Spinal cord (tissue), 10 donors: ENCODE results near the gene DIPK1B. TPM values are rescaled to one million over a fixed set of nuclear protein-coding genes. Genes with fewer than 3 reads are reported as not detected.
A peak's percentile ranks its signal among the peaks of the same experiment; 100 is the strongest.
"Not testable (repeated sequence)": the region's sequence is repeated elsewhere in the genome, so short reads cannot be mapped to it uniquely, and the experiment has no call there.

Experiments used
- DNase-seq, 6 donors: peaks; one replicate each; pipeline versions ENCODE4 v3.0.0 to v3.0.0-alpha.2; 2013 to 2015; ENCODE audit warnings: low spot score in 6 of 6, low read depth in 4 of 6
- H3K27ac ChIP-seq: one replicate; pipeline ENCODE4 v1.5.1; 2013; ENCODE audit warnings: low read depth, low read length, control low read depth
- H3K27me3 ChIP-seq: one replicate; pipeline ENCODE4 v1.6.1; 2013; ENCODE audit warnings: low read length; ENCODE audit not compliant: control insufficient read depth, insufficient read depth
- H3K36me3 ChIP-seq: one replicate; pipeline ENCODE4 v1.6.1; 2013; ENCODE audit warnings: low read length; ENCODE audit not compliant: control insufficient read depth, insufficient read depth
- H3K4me1 ChIP-seq: one replicate; pipeline ENCODE4 v1.6.1; 2013; ENCODE audit warnings: low read length; ENCODE audit not compliant: control insufficient read depth, insufficient read depth
- H3K4me3 ChIP-seq: one replicate; pipeline ENCODE4 v1.5.1; 2013; ENCODE audit warnings: low read depth, low read length, control low read depth
- H3K9me3 ChIP-seq: one replicate; pipeline ENCODE4 v1.6.1; 2013; ENCODE audit warnings: low read length; ENCODE audit not compliant: control insufficient read depth, insufficient read depth
- WGBS: methylation state at CpG from one replicate; pipeline ENCODE4 v1.1.5; 2013; ENCODE audit warnings: missing lambda C conversion rate; ENCODE audit not compliant: insufficient coverage; 5-methylcytosine and 5-hydroxymethylcytosine counted together
- polyA plus RNA-seq, 2 donors: library from polyadenylated mRNA; unstranded; fragments of 120-200 nt; gene quantifications; one replicate each; pipeline ENCODE4 v1.2.1, GENCODE V29; 2013; ENCODE audit not compliant: insufficient read length in 2 of 2
- total RNA-seq, 2 donors: library from RNA; depleted of rRNA in 1 of 2; stranded (reverse); fragments of 120-200 nt in 1 of 2; fragments of >200 nt in 1 of 2; gene quantifications; one replicate each; pipeline versions ENCODE4 v1.2.3 to v1.2.4, GENCODE V29; 2013 to 2014
- donor health status: healthy.

DIPK1B gene
- total and polyA plus RNA-seq, 4 donors, result 24.9 to 65.0 (median 55.6) TPM

DNA sequence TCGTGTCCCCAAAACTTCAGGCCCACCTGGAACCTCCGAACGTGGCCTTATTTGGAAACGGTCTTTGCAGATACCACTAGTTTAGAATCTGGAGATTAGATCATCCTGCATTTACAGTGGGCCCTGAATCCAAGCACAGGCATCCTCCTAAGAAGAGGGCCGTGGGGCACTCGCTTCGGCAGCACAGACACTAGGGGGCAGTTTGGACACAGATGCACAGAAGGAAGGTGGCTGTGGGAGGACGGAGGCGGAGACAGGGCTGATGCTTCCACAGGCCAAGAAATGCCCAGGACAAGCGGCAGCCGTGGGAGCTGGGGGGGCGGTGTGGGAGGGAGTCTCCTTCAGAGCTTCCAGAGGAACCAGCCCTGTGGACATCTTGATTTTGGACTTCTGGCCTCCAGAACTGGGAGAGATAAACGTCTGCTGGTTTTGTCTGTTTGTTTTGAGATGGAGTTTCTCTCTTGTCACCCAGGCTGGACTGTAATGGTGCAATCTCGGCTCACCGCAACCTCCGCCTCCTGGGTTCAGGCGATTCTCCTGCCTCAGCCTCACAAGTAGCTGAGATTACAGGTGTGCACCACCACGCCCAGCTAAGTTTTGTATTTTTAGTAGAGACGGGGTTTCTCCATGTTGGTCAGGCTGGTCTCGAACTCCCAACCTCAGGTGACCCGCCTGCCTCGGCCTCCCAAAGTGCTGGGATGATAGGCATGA lies 48.6 kb downstream of the DIPK1B start:
- not testable (repeated sequence) for H3K36me3 ChIP-seq, H3K9me3 ChIP-seq, H3K4me3 ChIP-seq, H3K27me3 ChIP-seq, H3K27ac ChIP-seq
- peak in 3 of 6 donors; percentile 25 to 75 (median 65) for DNase-seq
- WGBS, result 51% methylated on average over 21 of the region's 22 CpGs
- peaks cover 18% of the 10 kb centered on the region for H3K4me1 ChIP-seq

DNA sequence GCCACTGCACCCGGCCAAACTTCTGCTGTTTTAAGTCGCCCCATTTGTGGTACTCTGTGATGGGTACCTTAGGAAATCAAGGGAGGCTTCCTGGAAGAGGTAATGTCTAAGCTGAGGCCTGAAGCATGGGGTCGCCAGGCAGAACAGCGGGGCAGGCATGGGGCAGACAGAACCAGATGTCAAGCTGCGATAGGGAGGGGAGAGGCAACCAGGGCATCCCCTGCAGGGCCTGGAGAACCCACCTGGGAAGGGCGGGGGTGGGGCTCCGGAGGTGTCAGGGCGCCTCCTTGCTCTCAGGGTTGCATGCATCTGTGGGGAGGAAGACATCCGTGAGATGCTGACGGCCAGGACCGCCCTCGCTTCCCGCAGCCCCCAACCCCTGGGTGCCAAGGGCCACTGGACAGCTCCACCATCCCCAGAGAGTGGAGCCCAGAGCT lies 49.2 kb downstream of the DIPK1B start:
- no peak overlapping the region for H3K4me3 ChIP-seq
- peaks cover 18% of the 10 kb centered on the region for H3K4me1 ChIP-seq
- no peak overlapping the region for H3K27ac ChIP-seq
- H3K36me3 ChIP-seq, result peaks cover 2% of the 10 kb centered on the region
- no peaks in the 10 kb centered on the region for H3K9me3 ChIP-seq
- 91% methylated on average over 8 of the region's 13 CpGs for WGBS
- DNase-seq, result no peak
- H3K27me3 ChIP-seq, result peaks cover 8% of the 10 kb centered on the region

DNA sequence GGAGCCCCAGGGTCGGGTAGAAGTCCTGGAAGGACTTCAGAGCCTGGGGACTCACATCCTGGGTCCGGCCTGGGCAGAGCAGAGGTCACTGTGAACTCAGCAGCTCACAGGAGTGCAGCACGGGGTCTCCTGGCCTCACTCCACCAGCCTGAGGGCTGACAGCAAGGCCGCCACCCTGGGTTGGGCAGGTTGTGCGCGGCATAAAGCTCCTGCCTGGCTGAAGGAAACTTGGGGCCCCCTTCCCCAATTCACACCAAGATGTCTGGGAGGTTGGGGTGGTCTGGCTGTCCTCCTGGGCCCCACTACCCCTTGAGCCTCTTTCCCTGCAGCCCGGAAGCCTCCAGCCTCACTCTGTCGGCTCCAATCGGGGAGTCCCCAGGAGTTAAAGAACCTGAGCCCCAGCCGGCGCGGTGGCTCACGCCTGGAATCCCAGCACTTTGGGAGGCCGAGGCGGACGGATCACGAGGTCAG lies 49.9 kb downstream of the DIPK1B start:
- WGBS, result 75% methylated on average over 7 of the region's 17 CpGs
- Histone ChIP-seq H3K4me1 (peaks cover 18% of the 10 kb centered on the region), H3K36me3 (peaks cover 2% of the 10 kb centered on the region), H3K27me3 (peaks cover 8% of the 10 kb centered on the region), H3K4me3 (no peak overlapping the region), H3K9me3 (no peaks in the 10 kb centered on the region), H3K27ac (no peak overlapping the region)
- DNase-seq, result no peak

DNA sequence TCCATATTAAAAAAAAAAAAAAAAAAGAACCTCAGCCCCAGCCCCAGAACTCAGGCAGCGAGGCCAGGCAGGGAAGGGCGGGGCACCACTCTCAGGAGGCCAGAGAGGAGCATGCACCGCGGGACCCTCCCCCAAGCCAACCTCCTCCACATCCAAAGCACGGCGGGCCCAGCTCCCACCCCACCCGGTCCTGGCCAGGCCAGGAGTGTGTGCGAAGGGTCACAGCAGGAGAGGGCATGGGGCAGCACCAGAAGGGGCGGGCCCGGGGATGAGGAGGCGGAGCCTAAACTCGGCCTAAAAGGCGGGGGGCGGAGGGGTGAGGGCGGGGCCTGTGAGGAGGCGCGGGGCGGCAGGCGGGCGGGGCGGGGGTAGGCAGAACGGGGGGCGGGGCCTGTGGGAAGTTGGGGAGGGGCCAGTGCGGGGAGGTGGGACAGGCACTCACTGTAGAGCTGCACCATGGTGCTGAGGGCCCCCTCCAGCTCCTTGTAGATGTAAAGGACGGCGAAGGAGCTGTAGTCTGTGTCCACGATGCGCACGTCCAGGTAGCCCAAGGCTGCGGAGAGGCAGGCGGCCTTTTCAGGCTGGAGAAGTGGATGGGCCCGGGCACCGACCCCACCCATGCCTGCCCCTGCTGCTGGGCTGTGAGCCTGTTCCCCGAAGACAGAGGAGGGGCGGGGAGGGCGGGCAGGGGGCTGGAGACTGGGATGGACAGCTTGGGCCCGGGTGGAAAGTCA lies 50.7 kb downstream of the DIPK1B start:
- peak in 2 of 6 donors; percentile 48 to 52 for DNase-seq

DNA sequence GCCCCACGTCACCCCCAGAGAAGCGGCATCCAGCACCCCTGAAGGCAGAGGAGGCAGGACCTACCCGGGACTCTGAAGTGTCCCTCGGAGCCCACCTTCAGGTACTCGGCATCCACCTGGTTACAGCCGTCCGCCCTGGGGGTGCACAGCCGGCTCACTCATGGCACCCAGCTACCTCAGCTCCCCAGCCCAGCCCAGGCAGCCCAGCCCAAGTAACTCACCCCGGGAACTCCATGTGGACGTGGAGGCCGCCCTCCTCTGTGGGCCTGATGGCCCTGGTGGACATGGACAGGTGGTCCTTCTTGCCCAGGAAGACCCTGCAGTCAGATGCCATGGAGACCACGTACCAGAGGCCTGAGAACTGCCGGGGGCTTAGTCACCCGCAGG lies 51.3 kb downstream of the DIPK1B start:
- no peak for DNase-seq
- H3K27me3 ChIP-seq, result peaks cover 11% of the 10 kb centered on the region
- no peak overlapping the region for H3K27ac ChIP-seq
- H3K4me1 ChIP-seq, result peaks cover 10% of the 10 kb centered on the region
- no peak overlapping the region for H3K4me3 ChIP-seq
- no peaks in the 10 kb centered on the region for H3K36me3 ChIP-seq
- WGBS, result 79% methylated on average over 14 of the region's 14 CpGs
- no peaks in the 10 kb centered on the region for H3K9me3 ChIP-seq

More for the DNA sequence above, 50.7 kb downstream of the DIPK1B start:
- Histone ChIP-seq H3K4me1 (peaks cover 15% of the 10 kb centered on the region), H3K9me3 (no peaks in the 10 kb centered on the region), H3K4me3 (no peak overlapping the region), H3K36me3 (no peaks in the 10 kb centered on the region), H3K27me3 (peaks cover 11% of the 10 kb centered on the region), H3K27ac (no peak overlapping the region)
- 20% methylated on average over 20 of the region's 37 CpGs for WGBS

DNA sequence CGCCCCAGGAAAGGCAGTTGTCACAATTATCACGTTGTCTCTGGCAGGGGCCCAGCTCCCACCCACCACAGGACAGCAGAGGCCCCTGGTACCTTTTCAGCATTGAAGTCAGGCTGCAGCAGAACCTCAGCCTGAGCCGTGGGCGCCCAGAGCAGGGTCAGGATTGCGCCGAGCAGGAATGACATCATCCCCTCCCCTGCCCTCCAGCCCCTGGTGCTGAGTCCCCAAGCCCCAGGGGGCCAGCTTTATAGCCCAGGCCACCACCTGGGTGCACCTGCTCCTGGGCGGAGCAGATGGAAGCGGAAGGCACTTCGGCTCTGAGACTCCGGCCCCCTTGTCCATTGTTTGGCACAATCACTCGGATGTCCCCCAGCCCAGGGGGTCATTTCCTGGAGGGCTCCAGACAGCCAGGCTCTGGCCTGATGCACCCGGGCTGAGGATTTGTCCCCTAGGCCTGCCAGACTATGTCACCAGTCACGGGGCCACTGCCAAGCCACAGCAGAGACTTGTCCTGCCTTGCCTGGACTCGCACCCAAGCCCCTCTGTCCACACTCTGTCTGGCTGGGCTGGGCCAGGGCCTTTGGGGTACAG lies 52.0 kb downstream of the DIPK1B start, which contains the start of gene LCN15:
LCN15 (minus strand) TSS at position 218 of the 591 bp plus-strand sequence; CDS start at position 188, 30 bp downstream.
- peaks cover 10% of the 10 kb centered on the region for H3K4me1 ChIP-seq
- H3K27ac ChIP-seq, result no peak within 1 kb of the TSS
- H3K9me3 ChIP-seq, result no peaks in the 10 kb centered on the region
- no peak for DNase-seq
- no peaks in the 10 kb centered on the region for H3K36me3 ChIP-seq
- H3K4me3 ChIP-seq, result no peak within 1 kb of the TSS
- WGBS, result 70% methylated on average over 14 of the region's 14 CpGs
- H3K27me3 ChIP-seq, result peaks cover 11% of the 10 kb centered on the region

DNA sequence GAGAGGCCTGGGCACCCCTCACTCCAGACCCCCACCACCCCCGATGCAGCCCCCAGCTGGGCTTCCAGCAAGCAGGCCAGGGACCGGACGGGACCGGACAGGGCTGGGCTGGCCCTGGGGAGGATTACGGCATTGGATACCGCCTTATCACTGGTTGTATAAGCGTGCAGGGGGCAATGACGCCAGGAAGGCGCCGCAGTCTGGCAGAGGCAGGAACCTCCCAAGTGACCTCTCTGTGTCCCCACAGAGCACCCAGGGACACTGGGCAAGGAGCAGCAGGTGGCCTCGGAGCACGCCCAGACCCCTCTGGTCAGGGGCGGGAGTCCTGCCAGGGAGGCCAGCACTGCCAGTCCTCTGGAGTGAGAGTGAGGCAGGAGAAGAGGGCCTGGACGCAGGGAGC lies 52.7 kb downstream of the DIPK1B start:
- Histone ChIP-seq H3K4me1 (peaks cover 14% of the 10 kb centered on the region), H3K4me3 (no peak overlapping the region), H3K27ac (no peak overlapping the region), H3K36me3 (no peaks in the 10 kb centered on the region), H3K9me3 (no peaks in the 10 kb centered on the region), H3K27me3 (peaks cover 11% of the 10 kb centered on the region)
- WGBS, result 90% methylated on average over 11 of the region's 14 CpGs
- no peak for DNase-seq

DNA sequence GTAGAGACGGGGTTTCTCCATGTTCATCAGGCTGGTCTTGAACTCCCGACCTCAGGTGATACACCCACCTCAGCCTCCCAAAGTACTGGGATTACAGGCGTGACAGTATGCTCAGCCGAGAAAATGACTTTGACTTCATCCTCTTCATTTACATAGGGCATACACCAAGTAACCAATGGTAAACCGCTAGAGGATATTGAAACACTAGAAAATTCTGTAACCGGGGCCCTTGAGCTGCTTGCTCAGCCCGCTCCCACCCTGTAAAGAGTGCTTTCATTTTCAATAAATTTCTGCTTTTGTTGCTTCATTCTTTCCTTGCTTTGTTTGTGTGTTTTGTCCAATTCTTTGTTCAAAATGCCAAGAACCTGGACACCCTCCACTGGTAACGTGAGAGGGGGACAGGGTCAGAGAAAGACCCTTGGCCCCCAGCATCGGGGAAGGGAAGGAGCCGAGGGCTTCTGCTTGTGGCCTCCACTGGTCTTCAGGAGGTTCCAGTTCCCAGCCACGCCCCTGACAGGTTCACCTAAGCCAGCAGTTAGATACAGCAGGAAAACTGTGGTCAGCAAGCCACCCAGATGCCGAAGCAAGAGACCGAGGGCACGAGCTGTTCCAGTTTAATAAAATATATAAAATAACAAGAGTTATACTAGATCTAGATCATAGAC lies 53.5 kb downstream of the DIPK1B start:
- peaks cover 11% of the 10 kb centered on the region for H3K27me3 ChIP-seq
- not testable (repeated sequence) for H3K9me3 ChIP-seq, H3K4me3 ChIP-seq, DNase-seq, H3K36me3 ChIP-seq, H3K27ac ChIP-seq
- peaks cover 12% of the 10 kb centered on the region for H3K4me1 ChIP-seq
- 79% methylated on average over 7 of the region's 14 CpGs for WGBS

DNA sequence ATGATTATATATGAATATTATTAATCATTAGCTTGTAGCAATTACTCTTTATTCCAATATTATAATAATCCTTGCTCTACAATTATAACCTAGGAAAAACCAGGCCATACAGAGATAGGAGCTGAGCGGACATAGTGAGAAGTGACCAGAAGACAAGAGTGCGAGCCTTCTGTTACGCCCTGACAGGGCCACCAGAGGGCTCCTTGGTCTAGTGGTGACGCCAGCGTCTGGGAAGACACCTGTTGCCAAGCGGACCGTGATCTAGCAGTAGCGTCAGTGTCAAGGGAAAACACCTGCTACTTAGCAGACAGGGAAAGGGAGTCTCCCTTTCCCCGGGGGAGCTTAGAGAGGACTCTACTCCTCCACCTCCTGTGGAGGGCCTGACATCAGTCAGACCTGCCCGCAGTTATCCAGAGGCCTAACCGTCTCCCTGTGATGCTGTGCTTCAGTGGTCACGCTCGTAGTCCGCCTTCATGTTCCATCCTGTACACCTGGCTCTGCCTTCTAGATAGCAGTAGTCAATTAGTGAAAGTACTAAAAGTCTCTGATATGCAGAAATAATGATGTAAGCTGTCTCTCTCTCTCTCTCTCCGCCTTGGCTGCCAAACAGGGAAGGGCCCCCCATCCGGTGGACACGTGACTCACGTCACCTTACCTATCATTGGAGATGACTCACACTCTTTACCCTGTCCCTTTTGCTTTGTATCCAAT lies 54.2 kb downstream of the DIPK1B start:
- H3K27ac ChIP-seq, H3K9me3 ChIP-seq, H3K4me3 ChIP-seq, H3K4me1 ChIP-seq, H3K36me3 ChIP-seq: not testable (repeated sequence)
- DNase-seq, result peak in 2 of 6 donors; percentile 34 to 71
- WGBS, result 50% methylated on average over 11 of the region's 18 CpGs
- peaks cover 11% of the 10 kb centered on the region for H3K27me3 ChIP-seq
